Subcutaneous adipose tissue (tissue), 4 donors: ENCODE results near the gene XPO6. TPM values are rescaled to one million over a fixed set of nuclear protein-coding genes. Genes with fewer than 3 reads are reported as not detected.

Source experiments
- CTCF ChIP-seq: fragments of 450-650 bp; IDR thresholded peaks from one replicate; pipeline ENCODE4 v1.5.1; 2016; ENCODE audit warnings: low read depth, mild to moderate bottlenecking, control low read depth, antibody characterized with exemption, moderate library complexity
- total RNA-seq, 4 donors: library from RNA; depleted of rRNA; stranded (reverse); fragments of >200 nt; gene quantifications; one replicate each; pipeline ENCODE4 v1.1.0, GENCODE V29; 2016

The XPO6 gene
- total RNA-seq, 4 donors from 2014 or later, result 64.1 to 121 (median 82.9) TPM

- no peak for TF ChIP-seq CTCF
These were observed 3.6 kb downstream of the XPO6 start for GRCh38 chr16:28208131-28208530.

GRCh38 chr16:28207399-28207798, 4.4 kb downstream of the XPO6 start:
- no peak for TF ChIP-seq CTCF

- no peak for TF ChIP-seq CTCF
These were observed 5.8 kb downstream of the XPO6 start for GRCh38 chr16:28205974-28206373.

GRCh38 chr16:28205117-28205899, 6.5 kb downstream of the XPO6 start:
- TF ChIP-seq CTCF, result no peak

- TF ChIP-seq CTCF, result no peak
These were observed 7.1 kb downstream of the XPO6 start for GRCh38 chr16:28204622-28205021.

- TF ChIP-seq CTCF, result no peak
These were observed 7.6 kb downstream of the XPO6 start for GRCh38 chr16:28204204-28204603.

- no peak for TF ChIP-seq CTCF
These were observed 9.5 kb downstream of the XPO6 start for GRCh38 chr16:28202147-28202746.
